B cell (primary cell): ENCODE results near the gene CWC27. TPM values are rescaled to one million over a fixed set of nuclear protein-coding genes. Genes with fewer than 3 reads are reported as not detected.
"Not testable (repeated sequence)": the region's sequence is repeated elsewhere in the genome, so short reads cannot be mapped to it uniquely, and the experiment has no call there.

Experiments
- ATAC-seq: fragments of 200-7000 bp; cut with Tn5 transposase; one replicate; pipeline ENCODE4 v1.10.0; 2021; ENCODE audit warnings: low read depth, mild to moderate bottlenecking, moderate number of reproducible peaks, moderate library complexity
- CTCF ChIA-PET: fragments of 350-600 bp; sonication (Branson Sonifier 250); formaldehyde crosslinking; loops from one replicate; lab custom pipeline; 2021; ENCODE audit warnings: antibody characterized with exemption, inconsistent platforms; lab: Charles Lee
- POLR2A ChIA-PET: fragments of 350-600 bp; sonication (Branson Sonifier 250); formaldehyde crosslinking; loops from one replicate; lab custom pipeline; 2021; ENCODE audit warnings: antibody characterized with exemption; lab: Charles Lee
- DNase-seq: peaks from one replicate; pipeline ENCODE4 v3.0.0; 2013
- H2AFZ ChIP-seq: 2 replicates; pipeline ENCODE4 v1.6.1; 2012; ENCODE audit warnings: mild to moderate bottlenecking, low read depth, low read length; ENCODE audit not compliant: insufficient read depth, poor library complexity, severe bottlenecking
- H3K27ac ChIP-seq, 2 donors: 1 replicate in 1 of 2; 2 replicates in 1 of 2; pipeline ENCODE4 v1.5.1; 2012 to 2013; ENCODE audit warnings: low read length in 2 of 2, mild to moderate bottlenecking in 2 of 2, moderate library complexity in 1 of 2
- H3K27me3 ChIP-seq, 4 experiments: fragments of 200-600 bp in 1 of 4; sonication (generic) in 1 of 4; replicated peaks in 1 of 4; 1 replicate in 2 of 4; 2 replicates in 2 of 4; pipeline versions ENCODE4 v1.6.1 to v1.7.0; 2013 to 2016; ENCODE audit warnings: low read length in 3 of 4, mild to moderate bottlenecking in 2 of 4, mixed read lengths in 1 of 4, moderate library complexity in 1 of 4; ENCODE audit not compliant: insufficient read depth in 4 of 4, control insufficient read depth in 3 of 4; ENCODE audit errors: control extremely low read depth in 1 of 4
- H3K36me3 ChIP-seq, 2 experiments: replicated peaks in 1 of 2; 1 replicate in 1 of 2; 2 replicates in 1 of 2; pipeline versions ENCODE4 v1.6.1 to v1.7.1; 2013; ENCODE audit warnings: low read length in 1 of 2; ENCODE audit not compliant: insufficient read depth in 2 of 2, control insufficient read depth in 1 of 2; ENCODE audit errors: control extremely low read depth in 1 of 2, extremely low read depth in 1 of 2
- H3K4me1 ChIP-seq, 2 donors: fragments of 200-600 bp in 1 of 2; sonication (generic) in 1 of 2; 1 replicate in 1 of 2; 2 replicates in 1 of 2; pipeline versions ENCODE4 v1.5.1 to v1.6.1; 2013 to 2017; ENCODE audit warnings: low read length in 2 of 2; ENCODE audit not compliant: control insufficient read depth in 2 of 2, insufficient read depth in 2 of 2
- H3K4me2 ChIP-seq: replicated peaks from 2 replicates; pipeline ENCODE3; 2012; ENCODE audit warnings: mild to moderate bottlenecking, low read depth, low read length; ENCODE audit not compliant: poor library complexity, severe bottlenecking
- H3K4me3 ChIP-seq, 5 experiments: fragments of 200-600 bp in 1 of 5; sonication (generic) in 1 of 5; 1 replicate in 3 of 5; 2 replicates in 2 of 5; pipeline versions ENCODE4 v1.5.1 to v1.7.0; 2011 to 2016; ENCODE audit warnings: low read length in 4 of 5, mild to moderate bottlenecking in 4 of 5, low read depth in 2 of 5, control low read depth in 1 of 5, moderate library complexity in 1 of 5; ENCODE audit not compliant: insufficient read depth in 1 of 5; ENCODE audit errors: control extremely low read depth in 1 of 5, extremely low read depth in 1 of 5
- H3K79me2 ChIP-seq: fragments of 200-600 bp; sonication (generic); one replicate; pipeline ENCODE4 v1.6.0; 2016; ENCODE audit warnings: low read length; ENCODE audit not compliant: control insufficient read depth, insufficient read depth
- H3K9ac ChIP-seq: fragments of 200-600 bp; sonication (generic); 2 replicates; pipeline ENCODE4 v1.6.1; 2017; ENCODE audit warnings: mild to moderate bottlenecking, low read length, moderate library complexity
- H3K9me3 ChIP-seq, 3 donors: one replicate each; pipeline versions ENCODE4 v1.6.1 to v1.7.1; 2013; ENCODE audit warnings: low read length in 2 of 3; ENCODE audit not compliant: control insufficient read depth in 2 of 3, insufficient read depth in 1 of 3; ENCODE audit errors: control extremely low read depth in 1 of 3
- H4K20me1 ChIP-seq: 2 replicates; pipeline ENCODE4 v1.6.0; 2012; ENCODE audit warnings: mild to moderate bottlenecking, low read length; ENCODE audit not compliant: insufficient read depth, control insufficient read depth, poor library complexity, severe bottlenecking
- H3K27ac Mint-ChIP-seq: one replicate; pipeline ENCODE4 v1.8.0; 2021; ENCODE audit warnings: mixed read lengths
- H3K27me3 Mint-ChIP-seq: one replicate; pipeline ENCODE4 v1.8.0; 2021; ENCODE audit warnings: mixed read lengths
- H3K4me1 Mint-ChIP-seq: one replicate; pipeline ENCODE4 v1.8.0; 2021; ENCODE audit warnings: mixed read lengths
- H3K4me3 Mint-ChIP-seq: one replicate; pipeline ENCODE4 v1.8.0; 2021; ENCODE audit warnings: mixed read lengths
- H3K9me3 Mint-ChIP-seq: one replicate; pipeline ENCODE4 v1.8.0; 2022; ENCODE audit warnings: mixed read lengths; ENCODE audit not compliant: insufficient read depth
- CTCF ChIP-seq: fragments of 200-600 bp; IDR thresholded peaks from one replicate; pipeline ENCODE4 v1.8.0; 2022; ENCODE audit warnings: antibody characterized with exemption, mild to moderate bottlenecking
- EZH2 ChIP-seq: IDR thresholded peaks from 2 replicates; pipeline ENCODE4 v1.6.1; 2012; ENCODE audit warnings: borderline replicate concordance, low read depth, mild to moderate bottlenecking, moderate library complexity, low read length; ENCODE audit not compliant: insufficient read depth, poor library complexity, severe bottlenecking
- WGBS: methylation state at CpG from one replicate; pipeline ENCODE4 v1.1.5; 2013; ENCODE audit warnings: missing lambda C conversion rate; ENCODE audit not compliant: insufficient coverage; 5-methylcytosine and 5-hydroxymethylcytosine counted together
- intact Hi-C: fragments of 100-400 bp; cut with micrococcal nuclease; formaldehyde crosslinking; loops from one replicate; pipeline ENCODE4 v1.10.0; 2022
- polyA plus RNA-seq: library from polyadenylated mRNA; depleted of rRNA; stranded (reverse); fragments of >200 nt; gene quantifications from 2 replicates; pipeline ENCODE4 v1.2.3, GENCODE V29; 2012
- total RNA-seq, 2 donors: library from RNA; stranded (reverse); fragments of 120-200 nt in 1 of 2; gene quantifications; 1 replicate in 1 of 2; 2 replicates in 1 of 2; pipeline versions ENCODE4 v1.2.3 to v1.2.4, GENCODE V29; 2013 to 2022

The CWC27 gene
- total and polyA plus RNA-seq, 2 donors (not counting 1 experiment from before 2014, with no cell fraction given) = 6.6 to 30.5 TPM

GRCh38 chr5:64827703-64828102 is 59.0 kb downstream of the CWC27 start:
- Histone ChIP-seq H3K4me2 (no peak overlapping the region), H3K27ac (no peak overlapping the region), H3K9ac (no peak overlapping the region), H4K20me1 (no peaks in the 10 kb centered on the region), H3K4me1 (peaks cover 0 to 12% of the 10 kb centered on the region in 2 donors), H3K9me3 (no peaks in the 10 kb centered on the region), H3K79me2 (no peaks in the 10 kb centered on the region), H3K27me3 (no peaks in the 10 kb centered on the region), H2AFZ (no peak overlapping the region), H3K36me3 (peaks cover 0 to 2% of the 10 kb centered on the region in 2 experiments), H3K4me3 (no peak overlapping the region)
- 100% methylated on average over 1 of the region's 4 CpGs for WGBS
- Mint-ChIP-seq H3K4me3 (no peak overlapping the region), H3K27ac (no peak overlapping the region), H3K9me3 (no peaks in the 10 kb centered on the region), H3K27me3 (no peaks in the 10 kb centered on the region), H3K4me1 (peaks cover 15% of the 10 kb centered on the region)
- ATAC-seq = no peak
- intact Hi-C loops = no loop called here
- DNase-seq = no peak
- ChIA-PET CTCF (no interaction called here), POLR2A (no interaction called here)
- TF ChIP-seq CTCF (no peak), EZH2 (no peak)

GRCh38 chr5:64830650-64831049 is 61.9 kb downstream of the CWC27 start:
- H3K4me1 ChIP-seq, H3K27me3 Mint-ChIP-seq, intact Hi-C loops, H3K4me2 ChIP-seq, ATAC-seq, H3K4me1 Mint-ChIP-seq, H4K20me1 ChIP-seq, H3K4me3 Mint-ChIP-seq, H3K9ac ChIP-seq, H3K4me3 ChIP-seq, H3K27me3 ChIP-seq, H3K79me2 ChIP-seq, H3K9me3 Mint-ChIP-seq, H3K27ac ChIP-seq, H3K27ac Mint-ChIP-seq, H3K9me3 ChIP-seq, POLR2A ChIA-PET, H3K36me3 ChIP-seq, DNase-seq, H2AFZ ChIP-seq: not testable (repeated sequence)
- CTCF ChIA-PET = interaction anchor here (0.6 kb wide), 1 partner anchor 1320 kb away, joined by 3 read pairs; no protein-coding TSS in a partner anchor
